ENCODE measurements around the gene ATP10A. TPM values are rescaled to one million over a fixed set of nuclear protein-coding genes. Genes with fewer than 3 reads are reported as not detected.

Gene ATP10A
- total and polyA plus RNA-seq, 2 experiments from 2014 or later = 0.75 to 0.77 TPM

GRCh38 chr15:25790000-25790660 lies 73.0 kb downstream of the ATP10A start:
- 72% methylated on average over 7 of the region's 7 CpGs for WGBS (ENCODE audit: low lambda C conversion rate, missing lambda C conversion rate)
- Histone ChIP-seq H3K4me3 (no peak overlapping the region), H3K9me3 (ENCODE audit: low read depth) (no peaks in the 10 kb centered on the region), H3K27ac (peak overlapping the region; percentile 72), H3K36me3 (replicated peaks; ENCODE audit: insufficient read depth, low read depth) (no peaks in the 10 kb centered on the region), H3K79me2 (no peaks in the 10 kb centered on the region), H4K20me1 (ENCODE audit: insufficient read depth, poor library complexity, severe bottlenecking) (no peaks in the 10 kb centered on the region), H3K9me2 (replicated peaks; ENCODE audit: insufficient read depth) (no peaks in the 10 kb centered on the region), H3K4me1 (ENCODE audit: insufficient read depth) (peaks cover 4% of the 10 kb centered on the region), H3K4me2 (peak overlapping the region; percentile 11), H2AFZ (no peak overlapping the region), H3K27me3 (no peaks in the 10 kb centered on the region)
- no peak for TF ChIP-seq EZH2 (IDR thresholded peaks at IDR 0.05; ENCODE audit: borderline replicate concordance)
- TF ChIP-seq EZH2phosphoT487 (IDR thresholded peaks at IDR 0.05; ENCODE audit: low read depth, severe bottlenecking, unreplicated experiment) = no peak
- TF ChIP-seq CTCF (IDR thresholded peaks at IDR 0.05; ENCODE audit: poor library complexity) = no peak
- DNase-seq (ENCODE audit: low spot score) = peak; percentile 38

GRCh38 chr15:25789616-25789999 lies 73.5 kb downstream of the ATP10A start:
- Histone ChIP-seq H3K4me2 (no peak overlapping the region), H2AFZ (no peak overlapping the region), H4K20me1 (ENCODE audit: insufficient read depth, poor library complexity, severe bottlenecking) (no peaks in the 10 kb centered on the region), H3K9me3 (ENCODE audit: low read depth) (no peaks in the 10 kb centered on the region), H3K27ac (no peak overlapping the region), H3K4me1 (ENCODE audit: insufficient read depth) (peaks cover 4% of the 10 kb centered on the region), H3K27me3 (no peaks in the 10 kb centered on the region), H3K4me3 (no peak overlapping the region), H3K9me2 (replicated peaks; ENCODE audit: insufficient read depth) (no peaks in the 10 kb centered on the region), H3K36me3 (replicated peaks; ENCODE audit: insufficient read depth, low read depth) (no peaks in the 10 kb centered on the region), H3K79me2 (no peaks in the 10 kb centered on the region)
- TF ChIP-seq EZH2 (IDR thresholded peaks at IDR 0.05; ENCODE audit: borderline replicate concordance) = no peak
- no peak for TF ChIP-seq EZH2phosphoT487 (IDR thresholded peaks at IDR 0.05; ENCODE audit: low read depth, severe bottlenecking, unreplicated experiment)
- no peak for TF ChIP-seq CTCF (IDR thresholded peaks at IDR 0.05; ENCODE audit: poor library complexity)
- 83% methylated on average over 5 of the region's 5 CpGs for WGBS (ENCODE audit: low lambda C conversion rate, missing lambda C conversion rate)
- no peak for DNase-seq (ENCODE audit: low spot score)

- Histone ChIP-seq H3K79me2 (no peaks in the 10 kb centered on the region), H2AFZ (no peak overlapping the region), H3K4me1 (ENCODE audit: insufficient read depth) (peaks cover 4% of the 10 kb centered on the region), H3K4me3 (no peak overlapping the region), H4K20me1 (ENCODE audit: insufficient read depth, poor library complexity, severe bottlenecking) (no peaks in the 10 kb centered on the region), H3K9me3 (ENCODE audit: low read depth) (no peaks in the 10 kb centered on the region), H3K9me2 (replicated peaks; ENCODE audit: insufficient read depth) (no peaks in the 10 kb centered on the region), H3K36me3 (replicated peaks; ENCODE audit: insufficient read depth, low read depth) (no peaks in the 10 kb centered on the region), H3K27ac (no peak overlapping the region), H3K4me2 (no peak overlapping the region), H3K27me3 (no peaks in the 10 kb centered on the region)
- no peak for DNase-seq (ENCODE audit: low spot score)
- no peak for TF ChIP-seq CTCF (IDR thresholded peaks at IDR 0.05; ENCODE audit: poor library complexity)
- no peak for TF ChIP-seq EZH2 (IDR thresholded peaks at IDR 0.05; ENCODE audit: borderline replicate concordance)
- no peak for TF ChIP-seq EZH2phosphoT487 (IDR thresholded peaks at IDR 0.05; ENCODE audit: low read depth, severe bottlenecking, unreplicated experiment)
- WGBS (ENCODE audit: low lambda C conversion rate, missing lambda C conversion rate) = 91% methylated on average over 2 of the region's 2 CpGs
These were observed 73.9 kb downstream of the ATP10A start for GRCh38 chr15:25789211-25789610.
